ENCODE results near the gene RAB15. TPM values are rescaled to one million over a fixed set of nuclear protein-coding genes. Genes with fewer than 3 reads are reported as not detected.

RAB15 gene
- total and polyA plus RNA-seq, 7 donors: 3.1 to 61.9 (median 18.0) TPM

- no peak for TF ChIP-seq CTCF (IDR thresholded peaks at IDR 0.05)
- DNase-seq (no peak), ATAC-seq (no peak)
- H3K36me3 ChIP-seq (ENCODE audit: insufficient read depth in 1 of 2, low read depth in 1 of 2): no peaks in the 10 kb centered on the region
- intact Hi-C loops (cut with DNase I): no loop called here
- H3K4me1 ChIP-seq: peaks cover 15% of the 10 kb centered on the region
- no peak overlapping the region for H3K27ac ChIP-seq
- no peaks in the 10 kb centered on the region for H3K27me3 ChIP-seq (ENCODE audit: insufficient read depth in 3 of 3, low read length in 2 of 3)
- no peaks in the 10 kb centered on the region for H3K9me3 ChIP-seq
- WGBS, 3 donors: 70 to 82% (median 79%) methylated on average over 3 of the region's 3 CpGs
- H3K4me3 ChIP-seq: no peak overlapping the region
These were observed 18.2 kb upstream of the RAB15 start for GRCh38 chr14:64990296-64990695.

GRCh38 chr14:64987438-64987767, 15.3 kb upstream of the RAB15 start:
- Histone ChIP-seq H3K4me1 (peaks cover 15% of the 10 kb centered on the region), H3K27me3 (ENCODE audit: insufficient read depth in 3 of 3, low read length in 2 of 3) (no peaks in the 10 kb centered on the region), H3K4me3 (peak overlapping the region; percentile 84), H3K9me3 (no peaks in the 10 kb centered on the region), H3K36me3 (ENCODE audit: insufficient read depth in 1 of 2, low read depth in 1 of 2) (no peaks in the 10 kb centered on the region), H3K27ac (peak overlapping the region; percentile 90)
- 0 to 1% (median 0%) methylated on average over 8 of the region's 8 CpGs for WGBS, 3 donors
- TF ChIP-seq CTCF (IDR thresholded peaks at IDR 0.05): no peak
- intact Hi-C loops (cut with DNase I): loop anchor here (2.0 to 10.0 kb wide), 7 partner anchors 33 to 835 kb away; partner anchors contain the start of gene FUT8 (in 1 of the 2)
- DNase-seq (no peak), ATAC-seq (no peak)

GRCh38 chr14:64986648-64987437, 14.7 kb upstream of the RAB15 start, which contains the start of gene FNTB:
FNTB (plus strand) TSS chr14:64986895; CDS start chr14:64986954, 59 bp downstream.
- WGBS, 3 donors: 0 to 1% (median 0%) methylated on average over 63 to 65 of the region's 65 CpGs
- DNase-seq (peak; percentile 97 to 98), ATAC-seq (peak; percentile 96 to 97 (median 97))
- H3K4me3 ChIP-seq: peak within 1 kb of the TSS; percentile 84
- peak within 1 kb of the TSS; percentile 90 for H3K27ac ChIP-seq
- no peaks in the 10 kb centered on the region for H3K27me3 ChIP-seq (ENCODE audit: insufficient read depth in 3 of 3, low read length in 2 of 3)
- H3K4me1 ChIP-seq: peaks cover 15% of the 10 kb centered on the region
- peak; percentile 80 for TF ChIP-seq CTCF (IDR thresholded peaks at IDR 0.05)
- H3K36me3 ChIP-seq (ENCODE audit: insufficient read depth in 1 of 2, low read depth in 1 of 2): no peaks in the 10 kb centered on the region
- H3K9me3 ChIP-seq: no peaks in the 10 kb centered on the region
- intact Hi-C loops (cut with DNase I): loop anchor here (2.0 to 10.0 kb wide), 7 partner anchors 34 to 835 kb away; partner anchors contain the start of gene FUT8 (in 1 of the 2)

- Histone ChIP-seq H3K4me1 (peaks cover 17% of the 10 kb centered on the region), H3K27ac (no peak overlapping the region), H3K4me3 (peak overlapping the region; percentile 8), H3K36me3 (ENCODE audit: insufficient read depth in 1 of 2, low read depth in 1 of 2) (no peaks in the 10 kb centered on the region), H3K9me3 (no peaks in the 10 kb centered on the region), H3K27me3 (ENCODE audit: insufficient read depth in 3 of 3, low read length in 2 of 3) (no peaks in the 10 kb centered on the region)
- ATAC-seq: no peak
- peak; percentile 66 for TF ChIP-seq CTCF (IDR thresholded peaks at IDR 0.05)
- intact Hi-C loops (cut with DNase I): loop anchor here (5.0 to 10.0 kb wide), 3 partner anchors 51 to 161 kb away; no protein-coding TSS in a partner anchor
- DNase-seq: no peak
- 7 to 11% (median 7%) methylated on average over 15 of the region's 15 CpGs for WGBS, 3 donors
These were observed 11.5 kb upstream of the RAB15 start for GRCh38 chr14:64983439-64984310.
